Fibroblast of villous mesenchyme (primary cell): Measurements from ENCODE around the gene METTL23. TPM values are rescaled to one million over a fixed set of nuclear protein-coding genes. Genes with fewer than 3 reads are reported as not detected.
A peak's percentile ranks its signal among the peaks of the same experiment; 100 is the strongest.
"Not testable (repeated sequence)": the region's sequence is repeated elsewhere in the genome, so short reads cannot be mapped to it uniquely, and the experiment has no call there.

ENCODE experiments used
- DNase-seq: peaks from one replicate; pipeline ENCODE4 v3.0.0-alpha.2; 2010; ENCODE audit warnings: low read depth
- H3K4me3 ChIP-seq: 2 replicates; pipeline ENCODE4 v1.5.1; 2011; ENCODE audit warnings: low read depth, mild to moderate bottlenecking, low read length
- total RNA-seq: library from RNA; depleted of rRNA; stranded (reverse); fragments of >200 nt; gene quantifications from 2 replicates; pipeline ENCODE4 v1.2.3, GENCODE V29; 2012
- TF ChIP-seq, protein P1 (sequence below): IDR thresholded peaks from 2 replicates; pipeline ENCODE4 v1.5.1; 2012; ENCODE audit warnings: low read depth, mild to moderate bottlenecking, low read length; ENCODE audit not compliant: insufficient read depth

METTL23 gene
- total RNA-seq, 1 donor: 30.2 TPM

GRCh38 chr17:76723812-76724211, 2.8 kb upstream of the METTL23 start:
- TF ChIP-seq, protein P1, sequence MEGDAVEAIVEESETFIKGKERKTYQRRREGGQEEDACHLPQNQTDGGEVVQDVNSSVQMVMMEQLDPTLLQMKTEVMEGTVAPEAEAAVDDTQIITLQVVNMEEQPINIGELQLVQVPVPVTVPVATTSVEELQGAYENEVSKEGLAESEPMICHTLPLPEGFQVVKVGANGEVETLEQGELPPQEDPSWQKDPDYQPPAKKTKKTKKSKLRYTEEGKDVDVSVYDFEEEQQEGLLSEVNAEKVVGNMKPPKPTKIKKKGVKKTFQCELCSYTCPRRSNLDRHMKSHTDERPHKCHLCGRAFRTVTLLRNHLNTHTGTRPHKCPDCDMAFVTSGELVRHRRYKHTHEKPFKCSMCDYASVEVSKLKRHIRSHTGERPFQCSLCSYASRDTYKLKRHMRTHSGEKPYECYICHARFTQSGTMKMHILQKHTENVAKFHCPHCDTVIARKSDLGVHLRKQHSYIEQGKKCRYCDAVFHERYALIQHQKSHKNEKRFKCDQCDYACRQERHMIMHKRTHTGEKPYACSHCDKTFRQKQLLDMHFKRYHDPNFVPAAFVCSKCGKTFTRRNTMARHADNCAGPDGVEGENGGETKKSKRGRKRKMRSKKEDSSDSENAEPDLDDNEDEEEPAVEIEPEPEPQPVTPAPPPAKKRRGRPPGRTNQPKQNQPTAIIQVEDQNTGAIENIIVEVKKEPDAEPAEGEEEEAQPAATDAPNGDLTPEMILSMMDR: no peak
- no peak for DNase-seq
- no peak overlapping the region for H3K4me3 ChIP-seq

- peak overlapping the region; percentile 93 for H3K4me3 ChIP-seq
- TF ChIP-seq, protein P1: no peak
- DNase-seq: peak; percentile 72
These were observed 934 bp upstream of the METTL23 start for GRCh38 chr17:76725580-76726230.

DNA sequence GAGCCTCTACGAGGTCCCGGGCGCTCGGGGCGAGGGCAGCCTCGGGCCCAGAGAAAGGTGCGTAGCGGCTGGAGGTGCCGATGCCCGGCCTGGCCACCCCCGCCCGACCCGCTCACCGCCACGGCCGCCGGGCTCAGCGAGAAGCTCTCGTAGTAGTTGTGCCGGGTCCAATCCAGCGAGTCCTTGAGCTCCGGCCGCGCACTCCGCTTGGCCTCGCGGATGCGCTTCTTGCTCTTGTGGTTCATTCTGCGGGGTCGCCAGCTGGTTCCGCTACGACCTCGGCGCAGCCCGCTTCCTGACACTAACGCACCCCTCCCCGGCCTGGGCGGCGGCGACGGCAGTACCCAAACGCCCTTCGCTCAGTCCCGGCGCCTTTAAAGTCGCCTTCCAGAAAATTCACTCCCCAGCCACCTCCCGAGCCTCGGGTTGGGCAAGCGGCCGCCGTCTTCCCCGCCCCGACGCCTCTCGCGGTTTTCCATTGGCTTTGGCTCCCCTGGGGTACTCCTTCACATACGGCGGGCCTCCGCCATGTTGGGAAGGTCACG, 336 bp upstream of the METTL23 start, which contains the start of gene JMJD6:
Gene JMJD6 (minus strand): TSS at position 376 of the 545 bp plus-strand sequence. CDS start 131 bp downstream, at position 245.
- peak within 1 kb of the TSS; percentile 93 for H3K4me3 ChIP-seq
- TF ChIP-seq, protein P1: no peak
- peak; percentile 98 for DNase-seq

DNA sequence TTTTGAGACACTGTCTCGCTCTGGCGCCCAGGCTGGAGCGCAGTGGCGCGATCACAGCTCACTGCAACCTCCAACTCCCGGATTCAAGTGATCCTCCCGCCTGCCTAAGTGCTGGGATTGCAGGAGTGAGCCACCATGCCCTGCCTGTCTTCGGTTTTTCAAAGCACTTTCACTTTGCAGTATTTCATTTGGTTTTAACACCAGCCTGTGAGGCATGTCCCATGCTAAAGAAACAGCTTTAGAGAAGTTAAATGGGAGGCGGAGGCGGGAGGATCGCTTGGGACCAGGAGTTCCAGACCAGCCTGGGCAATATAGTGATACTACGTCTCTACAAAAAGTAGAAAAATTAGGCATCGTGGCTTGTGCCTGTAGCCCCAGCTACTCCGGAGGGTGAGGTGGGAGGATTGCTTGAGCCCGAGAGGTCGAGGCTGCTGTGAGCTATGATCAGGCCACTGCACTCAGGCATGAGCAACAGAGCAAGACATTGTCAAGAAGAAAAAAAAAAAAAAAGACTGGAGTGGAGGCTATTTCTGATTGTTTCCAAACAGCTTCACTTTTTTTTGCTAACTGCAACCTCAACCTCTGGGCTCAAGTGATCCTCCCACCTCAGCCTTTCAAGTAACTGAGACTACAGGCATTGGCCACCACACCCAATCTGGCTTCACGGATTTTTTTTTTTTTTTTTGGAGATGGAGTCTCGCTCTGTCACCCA, 1.3 kb downstream of the METTL23 start:
- DNase-seq: peak; percentile 73

DNA sequence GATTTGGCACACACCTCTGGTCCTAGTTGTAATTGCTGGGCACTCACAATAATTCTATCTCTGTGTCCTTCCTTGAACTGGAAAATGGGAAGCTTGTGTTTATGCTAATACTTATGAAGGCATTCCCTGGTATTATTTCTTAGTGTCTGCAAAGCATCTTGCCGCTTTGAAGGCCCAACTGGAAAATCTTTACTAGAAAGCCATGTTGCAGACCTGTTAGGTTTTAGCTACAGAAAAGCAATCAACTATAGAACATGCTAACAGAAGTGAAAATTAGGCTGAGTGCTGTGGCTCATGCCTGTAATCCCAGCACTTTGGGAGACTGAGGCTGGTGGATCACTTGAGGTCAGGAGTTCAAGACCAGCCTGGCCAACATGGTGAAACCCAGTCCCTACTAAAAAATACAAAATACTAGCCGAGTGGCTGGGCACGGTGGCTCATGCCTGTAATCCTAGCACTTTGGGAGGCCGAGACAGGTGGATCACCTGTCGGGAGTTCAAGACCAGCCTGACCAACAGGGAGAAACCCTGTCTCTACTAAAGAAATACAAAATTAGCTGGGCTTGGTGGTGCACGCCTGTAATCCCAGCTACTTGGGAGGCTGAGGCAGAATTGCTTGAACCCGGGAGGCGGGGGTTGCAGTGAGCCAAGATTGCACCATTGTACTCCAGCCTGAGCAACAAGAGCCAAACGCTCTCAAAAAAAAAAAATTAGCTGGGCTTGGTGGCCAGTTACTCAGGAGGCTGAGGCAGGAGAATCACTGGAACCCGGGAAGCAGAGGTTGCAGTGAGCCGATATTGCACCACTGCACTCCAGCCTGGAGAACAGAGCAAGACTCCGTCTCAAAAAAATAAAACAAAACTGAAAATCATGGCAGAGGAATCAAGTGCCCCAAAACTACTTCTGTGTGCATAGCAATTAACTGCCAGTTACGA, 5.4 kb downstream of the METTL23 start:
- not testable (repeated sequence) for DNase-seq, H3K4me3 ChIP-seq

More for the DNA sequence above, 1.3 kb downstream of the METTL23 start:
- peak overlapping the region; percentile 93 for H3K4me3 ChIP-seq
- TF ChIP-seq, protein P1: no peak

- TF ChIP-seq, protein P1: no peak
- no peak overlapping the region for H3K4me3 ChIP-seq
- no peak for DNase-seq
These were observed 6.3 kb downstream of the METTL23 start for GRCh38 chr17:76732734-76733617.
